ENCODE results near the gene MOB4.

MOB4 gene

GRCh38 chr2:197591339-197592072 lies 75.6 kb downstream of the MOB4 start:
- DNase-seq (ENCODE audit: low spot score) = no peak

GRCh38 chr2:197596766-197597165 lies 80.9 kb downstream of the MOB4 start:
- no peak for DNase-seq (ENCODE audit: low spot score)

- DNase-seq (ENCODE audit: low spot score) = no peak
Measured at GRCh38 chr2:197597166-197597565, 81.3 kb downstream of the MOB4 start.

GRCh38 chr2:197598450-197598849 lies 82.6 kb downstream of the MOB4 start:
- no peak for DNase-seq (ENCODE audit: low spot score)

- DNase-seq (ENCODE audit: low spot score) = peak; percentile 65
Measured at GRCh38 chr2:197599285-197599965, 83.6 kb downstream of the MOB4 start.

GRCh38 chr2:197600306-197600705 lies 84.4 kb downstream of the MOB4 start:
- no peak for DNase-seq (ENCODE audit: low spot score)

GRCh38 chr2:197601726-197602125 lies 85.9 kb downstream of the MOB4 start:
- DNase-seq (ENCODE audit: low spot score) = no peak

All from D341Med (cell line).